B cell (primary cell): Measurements from ENCODE around the gene ASTL. TPM values are rescaled to one million over a fixed set of nuclear protein-coding genes. Genes with fewer than 3 reads are reported as not detected.

Source experiments
- ATAC-seq: fragments of 200-7000 bp; cut with Tn5 transposase; one replicate; pipeline ENCODE4 v1.10.0; 2021; ENCODE audit warnings: low read depth, mild to moderate bottlenecking, moderate number of reproducible peaks, moderate library complexity
- CTCF ChIA-PET: fragments of 350-600 bp; sonication (Branson Sonifier 250); formaldehyde crosslinking; loops from one replicate; lab custom pipeline; 2021; ENCODE audit warnings: antibody characterized with exemption, inconsistent platforms; lab: Charles Lee
- POLR2A ChIA-PET: fragments of 350-600 bp; sonication (Branson Sonifier 250); formaldehyde crosslinking; loops from one replicate; lab custom pipeline; 2021; ENCODE audit warnings: antibody characterized with exemption; lab: Charles Lee
- DNase-seq: peaks from one replicate; pipeline ENCODE4 v3.0.0; 2013
- H2AFZ ChIP-seq: 2 replicates; pipeline ENCODE4 v1.6.1; 2012; ENCODE audit warnings: mild to moderate bottlenecking, low read depth, low read length; ENCODE audit not compliant: insufficient read depth, poor library complexity, severe bottlenecking
- H3K27ac ChIP-seq, 2 donors: 1 replicate in 1 of 2; 2 replicates in 1 of 2; pipeline ENCODE4 v1.5.1; 2012 to 2013; ENCODE audit warnings: low read length in 2 of 2, mild to moderate bottlenecking in 2 of 2, moderate library complexity in 1 of 2
- H3K27me3 ChIP-seq, 4 experiments: fragments of 200-600 bp in 1 of 4; sonication (generic) in 1 of 4; replicated peaks in 1 of 4; 1 replicate in 2 of 4; 2 replicates in 2 of 4; pipeline versions ENCODE4 v1.6.1 to v1.7.0; 2013 to 2016; ENCODE audit warnings: low read length in 3 of 4, mild to moderate bottlenecking in 2 of 4, mixed read lengths in 1 of 4, moderate library complexity in 1 of 4; ENCODE audit not compliant: insufficient read depth in 4 of 4, control insufficient read depth in 3 of 4; ENCODE audit errors: control extremely low read depth in 1 of 4
- H3K36me3 ChIP-seq, 2 experiments: replicated peaks in 1 of 2; 1 replicate in 1 of 2; 2 replicates in 1 of 2; pipeline versions ENCODE4 v1.6.1 to v1.7.1; 2013; ENCODE audit warnings: low read length in 1 of 2; ENCODE audit not compliant: insufficient read depth in 2 of 2, control insufficient read depth in 1 of 2; ENCODE audit errors: control extremely low read depth in 1 of 2, extremely low read depth in 1 of 2
- H3K4me1 ChIP-seq, 2 donors: fragments of 200-600 bp in 1 of 2; sonication (generic) in 1 of 2; 1 replicate in 1 of 2; 2 replicates in 1 of 2; pipeline versions ENCODE4 v1.5.1 to v1.6.1; 2013 to 2017; ENCODE audit warnings: low read length in 2 of 2; ENCODE audit not compliant: control insufficient read depth in 2 of 2, insufficient read depth in 2 of 2
- H3K4me2 ChIP-seq: replicated peaks from 2 replicates; pipeline ENCODE3; 2012; ENCODE audit warnings: mild to moderate bottlenecking, low read depth, low read length; ENCODE audit not compliant: poor library complexity, severe bottlenecking
- H3K4me3 ChIP-seq, 5 experiments: fragments of 200-600 bp in 1 of 5; sonication (generic) in 1 of 5; 1 replicate in 3 of 5; 2 replicates in 2 of 5; pipeline versions ENCODE4 v1.5.1 to v1.7.0; 2011 to 2016; ENCODE audit warnings: low read length in 4 of 5, mild to moderate bottlenecking in 4 of 5, low read depth in 2 of 5, control low read depth in 1 of 5, moderate library complexity in 1 of 5; ENCODE audit not compliant: insufficient read depth in 1 of 5; ENCODE audit errors: control extremely low read depth in 1 of 5, extremely low read depth in 1 of 5
- H3K79me2 ChIP-seq: fragments of 200-600 bp; sonication (generic); one replicate; pipeline ENCODE4 v1.6.0; 2016; ENCODE audit warnings: low read length; ENCODE audit not compliant: control insufficient read depth, insufficient read depth
- H3K9ac ChIP-seq: fragments of 200-600 bp; sonication (generic); 2 replicates; pipeline ENCODE4 v1.6.1; 2017; ENCODE audit warnings: mild to moderate bottlenecking, low read length, moderate library complexity
- H3K9me3 ChIP-seq, 3 donors: one replicate each; pipeline versions ENCODE4 v1.6.1 to v1.7.1; 2013; ENCODE audit warnings: low read length in 2 of 3; ENCODE audit not compliant: control insufficient read depth in 2 of 3, insufficient read depth in 1 of 3; ENCODE audit errors: control extremely low read depth in 1 of 3
- H4K20me1 ChIP-seq: 2 replicates; pipeline ENCODE4 v1.6.0; 2012; ENCODE audit warnings: mild to moderate bottlenecking, low read length; ENCODE audit not compliant: insufficient read depth, control insufficient read depth, poor library complexity, severe bottlenecking
- H3K27ac Mint-ChIP-seq: one replicate; pipeline ENCODE4 v1.8.0; 2021; ENCODE audit warnings: mixed read lengths
- H3K27me3 Mint-ChIP-seq: one replicate; pipeline ENCODE4 v1.8.0; 2021; ENCODE audit warnings: mixed read lengths
- H3K4me1 Mint-ChIP-seq: one replicate; pipeline ENCODE4 v1.8.0; 2021; ENCODE audit warnings: mixed read lengths
- H3K4me3 Mint-ChIP-seq: one replicate; pipeline ENCODE4 v1.8.0; 2021; ENCODE audit warnings: mixed read lengths
- H3K9me3 Mint-ChIP-seq: one replicate; pipeline ENCODE4 v1.8.0; 2022; ENCODE audit warnings: mixed read lengths; ENCODE audit not compliant: insufficient read depth
- EZH2 ChIP-seq: IDR thresholded peaks from 2 replicates; pipeline ENCODE4 v1.6.1; 2012; ENCODE audit warnings: borderline replicate concordance, low read depth, mild to moderate bottlenecking, moderate library complexity, low read length; ENCODE audit not compliant: insufficient read depth, poor library complexity, severe bottlenecking
- WGBS: methylation state at CpG from one replicate; pipeline ENCODE4 v1.1.5; 2013; ENCODE audit warnings: missing lambda C conversion rate; ENCODE audit not compliant: insufficient coverage; 5-methylcytosine and 5-hydroxymethylcytosine counted together
- intact Hi-C: fragments of 100-400 bp; cut with micrococcal nuclease; formaldehyde crosslinking; loops from one replicate; pipeline ENCODE4 v1.10.0; 2022
- polyA plus RNA-seq: library from polyadenylated mRNA; depleted of rRNA; stranded (reverse); fragments of >200 nt; gene quantifications from 2 replicates; pipeline ENCODE4 v1.2.3, GENCODE V29; 2012
- total RNA-seq, 2 donors: library from RNA; stranded (reverse); fragments of 120-200 nt in 1 of 2; gene quantifications; 1 replicate in 1 of 2; 2 replicates in 1 of 2; pipeline versions ENCODE4 v1.2.3 to v1.2.4, GENCODE V29; 2013 to 2022
- TF ChIP-seq, protein P1 (sequence below): fragments of 200-600 bp; IDR thresholded peaks from one replicate; pipeline ENCODE4 v1.8.0; 2022; ENCODE audit warnings: antibody characterized with exemption, mild to moderate bottlenecking

ASTL gene
- total and polyA plus RNA-seq, 2 donors (not counting 1 experiment from before 2014, with no cell fraction given) = 0.15 to 0.59 TPM

DNA sequence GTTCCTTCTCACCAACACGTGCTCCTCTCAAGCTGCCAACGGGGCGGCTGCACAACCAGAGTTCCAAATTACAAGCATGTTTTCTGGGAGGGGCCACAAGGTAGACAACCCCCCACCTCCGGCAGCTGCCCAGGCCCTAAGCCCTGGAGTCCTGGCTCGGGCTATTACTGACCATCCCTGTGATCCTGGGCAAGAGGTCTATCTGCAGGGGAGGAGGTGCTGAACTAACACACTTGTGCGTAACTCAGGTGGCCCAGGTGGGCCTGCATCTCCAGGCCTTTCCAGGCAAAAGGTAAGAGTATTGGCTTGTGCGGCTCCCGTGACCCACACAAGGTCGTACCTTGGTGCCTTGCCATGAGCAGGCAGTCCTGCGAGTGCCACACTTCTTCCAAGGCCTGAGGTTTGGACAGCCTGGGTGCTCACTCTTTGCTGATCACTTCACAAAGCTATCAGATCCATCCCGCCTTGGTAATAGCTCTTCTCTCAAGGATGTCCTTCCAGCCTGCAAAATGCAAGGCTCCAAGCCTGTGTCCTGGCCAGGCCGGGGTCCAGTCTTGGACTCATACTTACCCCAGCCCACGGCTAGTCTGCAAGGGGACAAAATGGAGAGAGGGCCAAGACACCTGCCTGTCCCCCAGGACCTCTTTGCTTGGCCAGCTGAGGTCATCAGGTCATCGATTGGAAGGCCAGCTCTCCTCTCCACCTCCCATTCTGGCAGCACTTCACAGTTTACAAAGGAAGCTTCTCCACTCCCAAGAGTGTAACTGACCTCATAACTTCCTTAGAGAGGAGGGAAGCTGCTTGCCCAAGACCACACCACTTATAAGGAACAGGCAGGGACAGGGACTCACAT lies 55.9 kb downstream of the ASTL start:
- H3K4me2 ChIP-seq = no peak overlapping the region
- H3K79me2 ChIP-seq = no peaks in the 10 kb centered on the region
- Mint-ChIP-seq H3K27me3 (peaks cover 37% of the 10 kb centered on the region), H3K27ac (no peak overlapping the region), H3K4me3 (no peak overlapping the region), H3K9me3 (no peaks in the 10 kb centered on the region), H3K4me1 (no peaks in the 10 kb centered on the region)
- H3K4me3 ChIP-seq = no peak overlapping the region
- POLR2A ChIA-PET = no interaction called here
- peaks cover 0 to 12% (median 0%) of the 10 kb centered on the region in 4 experiments for H3K27me3 ChIP-seq
- H3K9me3 ChIP-seq = peaks cover 0 to 12% (median 0%) of the 10 kb centered on the region in 3 donors
- H3K4me1 ChIP-seq = no peaks in the 10 kb centered on the region
- H3K36me3 ChIP-seq = no peaks in the 10 kb centered on the region
- H2AFZ ChIP-seq = no peak overlapping the region
- TF ChIP-seq EZH2 = no peak
- TF ChIP-seq, protein P1, sequence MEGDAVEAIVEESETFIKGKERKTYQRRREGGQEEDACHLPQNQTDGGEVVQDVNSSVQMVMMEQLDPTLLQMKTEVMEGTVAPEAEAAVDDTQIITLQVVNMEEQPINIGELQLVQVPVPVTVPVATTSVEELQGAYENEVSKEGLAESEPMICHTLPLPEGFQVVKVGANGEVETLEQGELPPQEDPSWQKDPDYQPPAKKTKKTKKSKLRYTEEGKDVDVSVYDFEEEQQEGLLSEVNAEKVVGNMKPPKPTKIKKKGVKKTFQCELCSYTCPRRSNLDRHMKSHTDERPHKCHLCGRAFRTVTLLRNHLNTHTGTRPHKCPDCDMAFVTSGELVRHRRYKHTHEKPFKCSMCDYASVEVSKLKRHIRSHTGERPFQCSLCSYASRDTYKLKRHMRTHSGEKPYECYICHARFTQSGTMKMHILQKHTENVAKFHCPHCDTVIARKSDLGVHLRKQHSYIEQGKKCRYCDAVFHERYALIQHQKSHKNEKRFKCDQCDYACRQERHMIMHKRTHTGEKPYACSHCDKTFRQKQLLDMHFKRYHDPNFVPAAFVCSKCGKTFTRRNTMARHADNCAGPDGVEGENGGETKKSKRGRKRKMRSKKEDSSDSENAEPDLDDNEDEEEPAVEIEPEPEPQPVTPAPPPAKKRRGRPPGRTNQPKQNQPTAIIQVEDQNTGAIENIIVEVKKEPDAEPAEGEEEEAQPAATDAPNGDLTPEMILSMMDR = no peak
- WGBS = 92% methylated on average over 13 of the region's 14 CpGs
- CTCF ChIA-PET = no interaction called here
- intact Hi-C loops = no loop called here
- H4K20me1 ChIP-seq = no peaks in the 10 kb centered on the region
- ATAC-seq (no peak), DNase-seq (no peak)
- no peak overlapping the region for H3K27ac ChIP-seq
- H3K9ac ChIP-seq = no peak overlapping the region

DNA sequence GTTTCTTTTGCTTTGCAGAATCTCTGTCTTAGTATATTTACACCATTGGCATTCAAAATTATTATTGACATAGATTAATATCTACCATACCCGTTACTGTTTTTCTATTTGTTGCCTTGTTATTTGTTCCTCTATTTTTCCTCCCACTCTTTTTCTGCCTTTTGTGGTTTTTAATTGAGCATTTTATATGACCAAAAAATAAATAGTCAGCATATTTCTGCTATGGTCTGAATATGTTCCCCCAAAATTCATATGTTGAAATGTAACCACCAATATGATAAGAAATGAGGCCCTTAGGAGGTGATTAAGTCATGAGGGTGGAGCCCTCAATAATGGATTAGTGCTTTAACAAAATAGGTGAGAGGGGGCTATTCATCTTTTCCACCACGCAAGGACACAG lies 57.3 kb downstream of the ASTL start:
- Histone ChIP-seq H3K9ac (no peak overlapping the region), H3K9me3 (peaks cover 0 to 14% (median 0%) of the 10 kb centered on the region in 3 donors), H3K27ac (no peak overlapping the region), H3K79me2 (no peaks in the 10 kb centered on the region), H2AFZ (no peak overlapping the region), H4K20me1 (no peaks in the 10 kb centered on the region), H3K4me2 (no peak overlapping the region), H3K36me3 (no peaks in the 10 kb centered on the region), H3K4me1 (no peaks in the 10 kb centered on the region), H3K4me3 (no peak overlapping the region), H3K27me3 (peaks cover 0 to 10% (median 0%) of the 10 kb centered on the region in 4 experiments)
- no peaks in the 10 kb centered on the region for H3K4me1 Mint-ChIP-seq
- TF ChIP-seq, protein P1 = no peak
- no peak for TF ChIP-seq EZH2
- no peak overlapping the region for H3K4me3 Mint-ChIP-seq
- H3K27me3 Mint-ChIP-seq = peaks cover 37% of the 10 kb centered on the region
- no peak overlapping the region for H3K27ac Mint-ChIP-seq
- ATAC-seq = no peak
- DNase-seq = no peak
- no CpG with 5 or more reads among the region's 2 CpGs for whole genome bisulfite sequencing
- intact Hi-C loops = no loop called here
- ChIA-PET POLR2A (no interaction called here), CTCF (no interaction called here)
- H3K9me3 Mint-ChIP-seq = peaks cover under 1% of the 10 kb centered on the region
